Adipocyte (in vitro differentiated cells): ENCODE results near the gene LCN2.
A peak's percentile ranks its signal among the peaks of the same experiment; 100 is the strongest.

Experiments used
- DNase-seq: peaks from one replicate; pipeline ENCODE4 v3.0.0-alpha.2; 2015; ENCODE audit warnings: low read depth
- H3K27me3 ChIP-seq: replicated peaks from 2 replicates; pipeline ENCODE4 v1.7.0; 2013; ENCODE audit warnings: mild to moderate bottlenecking, low read length, moderate library complexity; ENCODE audit not compliant: control insufficient read depth, insufficient read depth
- H3K36me3 ChIP-seq: 2 replicates; pipeline ENCODE4 v1.7.0; 2013; ENCODE audit warnings: low read length, mild to moderate bottlenecking, moderate library complexity; ENCODE audit not compliant: control insufficient read depth, insufficient read depth, severe bottlenecking
- H3K4me1 ChIP-seq: 2 replicates; pipeline ENCODE4 v1.7.0; 2013; ENCODE audit warnings: mild to moderate bottlenecking, low read length, moderate library complexity; ENCODE audit not compliant: control insufficient read depth, insufficient read depth
- H3K4me3 ChIP-seq: 2 replicates; pipeline ENCODE4 v1.7.0; 2013; ENCODE audit warnings: mild to moderate bottlenecking, low read length, moderate library complexity
- H3K9ac ChIP-seq: 2 replicates; pipeline ENCODE4 v1.7.0; 2013; ENCODE audit warnings: mild to moderate bottlenecking, low read length, moderate library complexity
- H3K9me3 ChIP-seq: 2 replicates; pipeline ENCODE4 v1.7.0; 2013; ENCODE audit warnings: mild to moderate bottlenecking, low read length, moderate library complexity; ENCODE audit not compliant: control insufficient read depth

LCN2 gene

DNA sequence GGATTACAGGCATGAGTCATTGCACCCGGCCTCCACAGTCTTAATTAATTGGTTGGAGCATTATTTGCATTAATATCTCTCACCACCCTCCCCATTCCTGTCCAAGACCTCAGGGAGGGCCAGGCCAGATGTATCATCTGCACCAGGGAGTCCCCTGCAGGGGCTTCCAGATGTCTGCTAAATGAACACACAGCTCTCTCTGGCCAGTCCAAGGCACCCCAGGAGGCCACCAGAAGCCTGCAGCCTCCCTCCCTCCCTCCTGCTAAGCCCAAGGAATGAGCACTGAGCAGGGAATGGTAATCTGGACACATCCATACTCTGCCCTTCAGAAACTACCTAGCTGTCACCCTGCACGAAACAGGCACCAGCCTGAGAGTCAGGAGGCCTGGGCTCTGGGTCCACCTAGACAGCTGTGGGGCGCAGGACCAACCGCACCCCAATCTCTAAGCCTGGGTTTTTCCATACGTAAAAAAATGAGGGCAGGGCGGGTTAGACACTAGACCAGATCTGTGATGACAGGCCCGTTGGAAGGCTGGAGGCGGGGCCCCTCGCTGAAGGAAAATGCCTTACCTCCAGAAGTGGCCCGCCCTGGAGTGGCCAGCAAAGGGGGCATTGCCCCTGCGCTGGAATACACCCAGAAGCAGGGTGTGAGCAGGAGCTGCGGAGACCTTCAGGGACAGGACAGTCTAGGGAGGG is 33.8 kb downstream of the LCN2 start:
- Histone ChIP-seq H3K4me1 (peaks cover 4% of the 10 kb centered on the region), H3K27me3 (no peaks in the 10 kb centered on the region), H3K36me3 (peaks cover 76% of the 10 kb centered on the region), H3K4me3 (no peak overlapping the region), H3K9me3 (no peaks in the 10 kb centered on the region), H3K9ac (no peak overlapping the region)
- DNase-seq: no peak

DNA sequence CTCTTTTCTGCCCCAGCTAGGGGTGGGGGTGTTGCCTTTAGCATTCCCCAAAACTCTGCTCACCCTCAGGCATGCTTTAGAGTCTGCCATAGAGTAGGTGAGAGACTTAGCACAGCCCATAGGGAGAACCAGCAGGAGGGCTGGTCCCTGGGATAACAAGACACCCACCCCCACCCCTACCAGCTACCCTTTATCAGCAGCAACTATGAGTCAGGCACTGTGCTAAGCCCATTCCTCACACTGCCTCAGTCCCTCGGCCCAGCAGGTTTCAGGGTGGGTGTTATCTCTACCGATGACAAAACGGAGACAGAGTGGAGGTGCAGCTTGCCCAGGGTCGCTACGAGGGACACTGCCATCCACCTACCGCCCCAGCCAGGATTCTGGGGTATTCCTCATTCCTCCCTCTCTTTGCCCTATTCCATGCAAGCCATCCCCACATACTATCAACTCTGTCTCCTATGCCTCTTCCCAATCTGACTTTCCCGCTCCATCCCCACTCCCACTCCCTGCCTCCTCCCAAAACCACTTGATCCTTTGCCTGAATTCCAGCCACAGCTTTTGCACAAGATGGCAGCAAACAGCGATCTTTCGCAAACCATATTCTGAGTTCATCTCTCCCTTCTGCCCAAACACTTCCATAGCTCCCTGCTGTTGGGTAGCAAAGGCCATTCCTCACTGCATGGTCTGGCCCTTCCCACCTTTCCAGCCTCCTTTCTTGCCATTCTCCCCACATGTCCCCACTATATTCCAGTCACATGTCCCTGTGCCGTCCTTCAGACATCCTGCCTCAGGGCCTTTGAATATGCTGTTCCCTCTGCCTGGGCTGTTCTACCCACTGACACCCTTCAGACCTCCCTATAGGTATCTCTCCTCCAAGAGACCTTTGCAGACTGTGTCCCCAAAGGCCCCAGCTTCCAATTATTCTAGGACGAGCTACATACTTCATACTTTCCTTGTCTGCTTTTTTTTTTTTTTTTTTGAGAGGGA is 37.0 kb downstream of the LCN2 start:
- DNase-seq: no peak
- no peak overlapping the region for H3K4me3 ChIP-seq
- H3K27me3 ChIP-seq: no peaks in the 10 kb centered on the region
- H3K4me1 ChIP-seq: peaks cover 13% of the 10 kb centered on the region
- H3K9me3 ChIP-seq: no peaks in the 10 kb centered on the region
- no peak overlapping the region for H3K9ac ChIP-seq
- H3K36me3 ChIP-seq: peaks cover 57% of the 10 kb centered on the region

DNA sequence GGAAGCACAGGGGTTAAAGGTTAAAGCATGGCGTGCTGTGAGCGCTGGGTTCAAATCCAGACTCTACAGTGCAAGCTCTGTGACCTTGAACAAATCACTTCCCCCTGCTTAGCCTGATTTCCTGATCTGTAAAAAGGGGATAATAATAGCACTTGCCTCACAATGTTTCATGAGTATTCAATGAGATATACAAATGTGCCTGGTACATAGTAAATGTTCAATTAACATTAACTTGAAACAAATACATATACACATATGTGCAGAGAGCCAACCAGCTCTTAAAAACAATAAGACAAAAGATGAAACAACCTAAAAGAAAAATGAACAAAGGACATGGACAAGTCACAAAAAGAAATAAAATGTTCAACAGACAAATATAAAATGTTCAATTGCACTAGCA is 38.1 kb downstream of the LCN2 start:
- Histone ChIP-seq H3K4me1 (peaks cover 13% of the 10 kb centered on the region), H3K9ac (no peak overlapping the region), H3K4me3 (no peak overlapping the region), H3K36me3 (peaks cover 57% of the 10 kb centered on the region), H3K27me3 (no peaks in the 10 kb centered on the region), H3K9me3 (no peaks in the 10 kb centered on the region)
- DNase-seq: no peak

DNA sequence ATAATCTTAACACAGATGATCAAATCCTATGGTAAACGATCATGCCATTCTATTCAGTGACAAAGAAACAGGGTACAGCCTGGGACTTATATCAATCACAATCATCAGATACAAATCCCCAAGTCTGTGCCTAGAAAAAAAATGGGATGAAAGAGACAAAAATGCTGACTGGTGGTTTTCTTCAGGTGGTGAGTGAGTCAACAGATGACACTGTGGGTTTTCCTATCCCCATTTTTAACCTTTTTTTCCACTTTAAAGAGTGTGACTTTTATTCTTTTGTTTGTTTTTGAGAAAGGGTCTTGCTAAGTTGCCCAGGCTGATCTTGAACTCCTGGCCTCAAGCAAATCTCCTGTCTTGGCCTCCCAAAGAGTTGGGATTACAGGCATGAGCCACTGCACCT is 39.0 kb downstream of the LCN2 start:
- no peaks in the 10 kb centered on the region for H3K9me3 ChIP-seq
- H3K9ac ChIP-seq: peak overlapping the region; percentile 42
- peaks cover 17% of the 10 kb centered on the region for H3K4me1 ChIP-seq
- peaks cover 50% of the 10 kb centered on the region for H3K36me3 ChIP-seq
- no peak for DNase-seq
- no peaks in the 10 kb centered on the region for H3K27me3 ChIP-seq
- H3K4me3 ChIP-seq: no peak overlapping the region

DNA sequence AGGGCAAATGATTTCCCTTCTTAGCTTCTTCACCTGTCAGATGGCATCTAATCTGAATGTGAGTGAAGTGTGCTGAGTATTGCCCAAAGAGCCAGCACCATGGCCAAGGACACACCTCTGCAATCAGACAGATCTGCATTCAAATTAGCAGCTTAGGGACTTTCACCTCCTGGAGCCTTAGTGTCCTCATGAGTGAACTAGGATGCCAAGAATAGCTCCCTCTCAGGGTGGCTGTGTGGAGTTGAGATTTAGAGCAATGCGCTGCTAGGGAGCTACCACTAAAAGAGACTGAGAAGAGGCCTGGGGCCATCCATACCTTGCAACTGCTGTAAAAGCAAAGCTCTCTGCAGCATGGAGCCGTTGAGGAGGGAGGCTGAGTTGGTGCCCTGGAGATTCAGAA is 40.8 kb downstream of the LCN2 start:
- Histone ChIP-seq H3K9me3 (no peaks in the 10 kb centered on the region), H3K4me3 (no peak overlapping the region), H3K36me3 (peaks cover 37% of the 10 kb centered on the region), H3K9ac (peak overlapping the region; percentile 96), H3K27me3 (no peaks in the 10 kb centered on the region), H3K4me1 (peaks cover 21% of the 10 kb centered on the region)
- DNase-seq: no peak

DNA sequence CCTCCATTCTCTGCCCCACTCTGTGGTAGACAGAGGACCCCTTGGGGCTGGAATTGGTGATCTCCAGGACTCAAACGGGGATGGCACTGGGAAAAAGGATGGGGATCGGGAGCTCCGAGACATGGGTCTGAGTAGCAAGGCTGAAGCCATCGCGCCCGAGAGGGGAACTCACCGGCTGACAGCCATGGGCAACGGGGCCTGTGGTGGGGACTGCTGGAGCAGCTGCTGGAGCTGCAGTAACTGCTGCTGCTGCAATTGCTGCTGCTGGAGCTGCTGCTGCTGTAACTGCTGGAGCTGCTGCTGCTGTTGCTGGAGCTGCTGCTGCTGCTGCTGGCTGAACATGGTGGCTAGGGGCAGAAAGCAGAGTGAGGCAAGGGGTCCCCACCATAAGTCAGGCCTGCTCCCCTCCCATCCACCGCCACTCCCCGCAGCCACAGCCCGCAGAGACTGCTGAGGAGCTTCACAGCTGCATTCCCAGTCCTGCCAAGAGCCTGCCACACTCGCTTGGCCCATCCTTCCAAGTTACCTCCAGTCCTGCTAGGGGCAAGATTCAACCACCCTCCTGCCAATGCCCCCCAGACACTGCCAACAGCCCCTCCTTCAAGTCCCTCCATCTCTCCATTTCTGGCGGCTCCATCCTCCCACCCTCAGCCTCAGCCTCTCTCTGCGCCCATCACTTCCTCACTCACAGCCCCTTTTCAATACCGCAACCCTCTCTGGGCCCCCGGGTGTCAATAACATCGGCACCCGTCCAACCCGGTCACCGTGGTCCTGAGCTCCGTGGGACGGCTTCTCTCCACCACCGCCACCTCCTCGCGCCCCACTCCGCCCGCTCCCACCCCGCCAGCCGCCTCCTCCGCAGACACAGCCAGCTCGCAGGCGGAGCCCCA is 41.5 kb downstream of the LCN2 start:
- H3K27me3 ChIP-seq: no peaks in the 10 kb centered on the region
- peaks cover 29% of the 10 kb centered on the region for H3K36me3 ChIP-seq
- DNase-seq: no peak
- H3K4me1 ChIP-seq: peaks cover 21% of the 10 kb centered on the region
- H3K9ac ChIP-seq: peak overlapping the region; percentile 96
- H3K4me3 ChIP-seq: peak overlapping the region; percentile 90
- no peaks in the 10 kb centered on the region for H3K9me3 ChIP-seq

DNA sequence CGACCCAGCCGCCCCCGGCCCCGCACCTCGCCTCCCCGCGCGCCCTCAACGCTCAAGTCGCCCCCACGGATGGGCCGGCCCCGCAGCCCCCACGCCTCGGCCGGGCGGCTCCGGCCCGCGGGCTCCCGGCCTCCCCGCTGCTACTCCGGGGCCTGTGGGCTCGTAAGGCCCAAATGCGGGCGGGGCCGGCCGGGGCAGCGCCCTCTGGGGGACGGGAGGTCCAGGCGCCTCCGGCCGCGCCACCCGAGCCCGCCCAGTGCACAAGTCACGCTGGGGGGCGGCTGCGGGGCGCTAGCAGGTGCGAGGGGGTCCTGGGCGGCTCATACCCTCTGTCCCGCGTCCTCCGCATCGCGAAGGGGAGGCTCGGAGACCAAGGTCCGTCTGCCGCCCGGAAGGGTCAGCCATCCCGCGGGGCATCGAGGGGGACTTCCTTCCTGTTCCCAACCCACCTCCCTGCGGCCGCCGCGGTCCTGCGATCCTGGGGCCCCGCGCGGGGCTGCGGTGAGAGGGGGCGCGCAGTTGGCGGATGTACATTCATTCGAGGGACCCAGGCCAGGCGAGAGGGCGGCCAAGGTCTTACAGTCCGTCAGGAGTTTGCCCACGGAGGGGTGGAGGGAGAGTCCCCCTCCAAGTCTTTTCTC is 42.3 kb downstream of the LCN2 start, which contains the start of gene CIZ1:
Gene CIZ1, minus strand, starts transcription at position 167 of the 641 bp plus-strand sequence. CDS start 715 bp downstream, outside the sequence.
- Histone ChIP-seq H3K27me3 (no peaks in the 10 kb centered on the region), H3K9ac (peak within 1 kb of the TSS; percentile 96)

DNA sequence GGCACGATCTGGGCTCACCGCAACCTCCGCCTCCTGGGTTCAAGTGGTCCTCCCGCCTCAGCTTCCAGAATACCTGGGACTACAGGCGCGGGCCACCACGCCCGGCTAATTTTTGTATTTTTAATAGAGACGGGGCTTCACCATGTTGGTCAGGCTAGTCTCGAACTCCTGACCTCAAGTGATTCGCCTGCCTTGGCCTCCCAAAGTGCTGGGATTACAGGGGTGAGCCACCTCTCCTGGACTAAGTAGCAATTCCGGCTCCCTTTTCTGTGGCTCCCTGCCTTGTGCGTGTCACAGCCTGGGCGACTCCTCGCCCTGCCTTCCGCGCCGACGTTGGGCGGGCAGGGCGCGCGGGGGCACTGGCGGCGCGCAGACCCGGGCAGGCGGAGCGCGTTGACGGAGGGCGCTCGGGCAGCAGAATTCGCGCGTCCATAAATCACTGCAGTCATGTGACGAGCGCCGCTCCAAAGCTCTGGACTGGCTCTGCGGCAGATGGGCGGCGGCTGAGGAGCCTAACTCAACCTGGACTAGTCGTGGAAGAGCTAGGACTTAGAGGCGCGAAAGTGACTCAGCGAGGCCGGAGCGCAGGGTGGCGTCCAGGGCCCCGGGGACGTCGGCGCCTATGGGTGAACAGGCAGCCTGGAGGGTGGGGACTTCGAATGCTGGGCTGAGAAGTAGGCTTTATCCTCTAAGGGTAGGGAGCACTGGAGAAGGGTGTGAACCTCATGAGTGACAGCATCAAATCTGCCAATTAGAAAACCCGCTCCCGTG is 43.5 kb downstream of the LCN2 start:
- H3K27me3 ChIP-seq: no peaks in the 10 kb centered on the region
- H3K9ac ChIP-seq: peak overlapping the region; percentile 34
- H3K4me3 ChIP-seq: peak overlapping the region; percentile 90
- peaks cover 17% of the 10 kb centered on the region for H3K4me1 ChIP-seq
- DNase-seq: no peak
- H3K36me3 ChIP-seq: peaks cover 13% of the 10 kb centered on the region
- H3K9me3 ChIP-seq: no peaks in the 10 kb centered on the region

More for the DNA sequence above, 42.3 kb downstream of the LCN2 start, which contains the start of gene CIZ1:
- no peaks in the 10 kb centered on the region for H3K9me3 ChIP-seq
- H3K4me3 ChIP-seq: peak within 1 kb of the TSS; percentile 90
- peaks cover 19% of the 10 kb centered on the region for H3K4me1 ChIP-seq
- peak; percentile 91 for DNase-seq
- H3K36me3 ChIP-seq: peaks cover 23% of the 10 kb centered on the region

DNA sequence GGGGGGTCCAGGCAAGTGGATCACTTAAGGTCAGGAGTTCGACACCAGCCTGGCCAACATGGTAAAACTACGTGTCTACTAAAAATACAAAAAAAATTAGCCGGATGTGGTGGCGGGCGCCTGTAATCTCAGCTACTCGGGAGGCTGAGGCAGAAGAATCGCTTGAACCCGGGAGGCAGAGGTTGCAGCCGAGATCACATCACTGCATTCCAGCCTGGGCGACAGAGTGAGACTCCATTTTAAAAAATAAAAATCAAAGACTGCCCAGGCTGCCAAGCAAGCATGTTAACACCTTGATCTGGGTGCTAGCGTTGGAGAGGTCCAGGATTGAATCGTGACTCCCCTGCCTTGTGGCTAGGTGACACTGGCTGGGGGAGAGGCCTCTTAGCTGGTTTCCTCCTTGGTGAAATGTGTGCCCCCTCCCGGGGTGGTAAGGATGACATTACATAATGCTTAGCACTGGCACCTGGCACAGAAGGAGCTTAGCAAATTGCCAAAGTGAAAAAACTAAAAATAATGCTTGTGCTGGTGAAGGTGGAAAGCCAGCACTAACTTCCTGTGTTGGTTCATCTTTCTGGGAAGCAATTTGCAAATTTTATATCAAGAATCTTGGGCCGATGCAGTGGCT is 44.3 kb downstream of the LCN2 start:
- Histone ChIP-seq H3K9me3 (no peaks in the 10 kb centered on the region), H3K36me3 (peaks cover 6% of the 10 kb centered on the region), H3K4me1 (peaks cover 17% of the 10 kb centered on the region), H3K9ac (peak overlapping the region; percentile 34), H3K27me3 (no peaks in the 10 kb centered on the region), H3K4me3 (peak overlapping the region; percentile 90)
- DNase-seq: no peak
